Measurements from ENCODE around the gene XRCC3.

XRCC3 gene

GRCh38 chr14:103748534-103748857 lies 33.2 kb upstream of the XRCC3 start:
- peaks cover 8 to 54% of the 10 kb centered on the region in 2 donors for H3K36me3 ChIP-seq (ENCODE audit: control insufficient read depth in 1 of 2, insufficient read depth in 2 of 2, low read length in 2 of 2)
- no peak overlapping the region for H3K9ac ChIP-seq (ENCODE audit: low read depth in 1 of 2, low read length in 2 of 2)

GRCh38 chr14:103746701-103747100 lies 31.4 kb upstream of the XRCC3 start:
- Histone ChIP-seq H3K27me3 (ENCODE audit: control insufficient read depth in 1 of 2, insufficient read depth in 2 of 2, low read length in 2 of 2) (no peaks in the 10 kb centered on the region), H3K9ac (ENCODE audit: low read depth in 1 of 2, low read length in 2 of 2) (no peak overlapping the region), H3K36me3 (ENCODE audit: control insufficient read depth in 1 of 2, insufficient read depth in 2 of 2, low read length in 2 of 2) (peaks cover 8 to 63% of the 10 kb centered on the region in 2 donors), H3K4me3 (ENCODE audit: low read depth in 1 of 2, low read length in 2 of 2) (no peak overlapping the region), H3K4me1 (ENCODE audit: control insufficient read depth in 1 of 2, insufficient read depth in 2 of 2, low read length in 2 of 2) (peaks cover 6 to 7% of the 10 kb centered on the region in 2 donors), H3K27ac (ENCODE audit: low read depth, low read length) (no peak overlapping the region), H3K9me3 (ENCODE audit: control insufficient read depth in 1 of 2, low read length in 2 of 2) (no peaks in the 10 kb centered on the region)

More at GRCh38 chr14:103748534-103748857, 33.2 kb upstream of the XRCC3 start:
- no peaks in the 10 kb centered on the region for H3K27me3 ChIP-seq (ENCODE audit: control insufficient read depth in 1 of 2, insufficient read depth in 2 of 2, low read length in 2 of 2)
- no peak overlapping the region for H3K27ac ChIP-seq (ENCODE audit: low read depth, low read length)
- no peaks in the 10 kb centered on the region for H3K9me3 ChIP-seq (ENCODE audit: control insufficient read depth in 1 of 2, low read length in 2 of 2)
- H3K4me1 ChIP-seq (ENCODE audit: control insufficient read depth in 1 of 2, insufficient read depth in 2 of 2, low read length in 2 of 2): peaks cover 3 to 7% of the 10 kb centered on the region in 2 donors
- no peak overlapping the region for H3K4me3 ChIP-seq (ENCODE audit: low read depth in 1 of 2, low read length in 2 of 2)

GRCh38 chr14:103745424-103745823 lies 30.2 kb upstream of the XRCC3 start:
- Histone ChIP-seq H3K4me3 (ENCODE audit: low read depth in 1 of 2, low read length in 2 of 2) (no peak overlapping the region), H3K9me3 (ENCODE audit: control insufficient read depth in 1 of 2, low read length in 2 of 2) (no peaks in the 10 kb centered on the region), H3K27me3 (ENCODE audit: control insufficient read depth in 1 of 2, insufficient read depth in 2 of 2, low read length in 2 of 2) (no peaks in the 10 kb centered on the region), H3K36me3 (ENCODE audit: control insufficient read depth in 1 of 2, insufficient read depth in 2 of 2, low read length in 2 of 2) (peaks cover 13 to 73% of the 10 kb centered on the region in 2 donors), H3K9ac (ENCODE audit: low read depth in 1 of 2, low read length in 2 of 2) (no peak overlapping the region), H3K27ac (ENCODE audit: low read depth, low read length) (no peak overlapping the region), H3K4me1 (ENCODE audit: control insufficient read depth in 1 of 2, insufficient read depth in 2 of 2, low read length in 2 of 2) (peaks cover 6 to 7% of the 10 kb centered on the region in 2 donors)

- Histone ChIP-seq H3K27me3 (ENCODE audit: control insufficient read depth in 1 of 2, insufficient read depth in 2 of 2, low read length in 2 of 2) (no peaks in the 10 kb centered on the region), H3K9ac (ENCODE audit: low read depth in 1 of 2, low read length in 2 of 2) (no peak overlapping the region), H3K36me3 (ENCODE audit: control insufficient read depth in 1 of 2, insufficient read depth in 2 of 2, low read length in 2 of 2) (peaks cover 13 to 74% of the 10 kb centered on the region in 2 donors), H3K9me3 (ENCODE audit: control insufficient read depth in 1 of 2, low read length in 2 of 2) (no peaks in the 10 kb centered on the region), H3K4me1 (ENCODE audit: control insufficient read depth in 1 of 2, insufficient read depth in 2 of 2, low read length in 2 of 2) (peaks cover 6 to 7% of the 10 kb centered on the region in 2 donors), H3K4me3 (ENCODE audit: low read depth in 1 of 2, low read length in 2 of 2) (no peak overlapping the region), H3K27ac (ENCODE audit: low read depth, low read length) (no peak overlapping the region)
These were observed 29.6 kb upstream of the XRCC3 start for GRCh38 chr14:103744621-103745395.

- Histone ChIP-seq H3K9ac (ENCODE audit: low read depth in 1 of 2, low read length in 2 of 2) (no peak overlapping the region), H3K27ac (ENCODE audit: low read depth, low read length) (no peak overlapping the region), H3K27me3 (ENCODE audit: control insufficient read depth in 1 of 2, insufficient read depth in 2 of 2, low read length in 2 of 2) (no peaks in the 10 kb centered on the region), H3K36me3 (ENCODE audit: control insufficient read depth in 1 of 2, insufficient read depth in 2 of 2, low read length in 2 of 2) (peaks cover 13 to 77% of the 10 kb centered on the region in 2 donors), H3K4me1 (ENCODE audit: control insufficient read depth in 1 of 2, insufficient read depth in 2 of 2, low read length in 2 of 2) (peaks cover 6 to 7% of the 10 kb centered on the region in 2 donors), H3K4me3 (ENCODE audit: low read depth in 1 of 2, low read length in 2 of 2) (no peak overlapping the region), H3K9me3 (ENCODE audit: control insufficient read depth in 1 of 2, low read length in 2 of 2) (no peaks in the 10 kb centered on the region)
These were observed 28.4 kb upstream of the XRCC3 start for GRCh38 chr14:103743691-103744090.

- Histone ChIP-seq H3K4me1 (ENCODE audit: control insufficient read depth in 1 of 2, insufficient read depth in 2 of 2, low read length in 2 of 2) (peaks cover 6 to 7% of the 10 kb centered on the region in 2 donors), H3K4me3 (ENCODE audit: low read depth in 1 of 2, low read length in 2 of 2) (no peak overlapping the region), H3K27me3 (ENCODE audit: control insufficient read depth in 1 of 2, insufficient read depth in 2 of 2, low read length in 2 of 2) (no peaks in the 10 kb centered on the region), H3K36me3 (ENCODE audit: control insufficient read depth in 1 of 2, insufficient read depth in 2 of 2, low read length in 2 of 2) (peaks cover 23 to 78% of the 10 kb centered on the region in 2 donors), H3K9ac (ENCODE audit: low read depth in 1 of 2, low read length in 2 of 2) (no peak overlapping the region), H3K27ac (ENCODE audit: low read depth, low read length) (no peak overlapping the region), H3K9me3 (ENCODE audit: control insufficient read depth in 1 of 2, low read length in 2 of 2) (no peaks in the 10 kb centered on the region)
These were observed 27.4 kb upstream of the XRCC3 start for GRCh38 chr14:103742499-103743255.

- H3K27me3 ChIP-seq (ENCODE audit: control insufficient read depth in 1 of 2, insufficient read depth in 2 of 2, low read length in 2 of 2): no peaks in the 10 kb centered on the region
- no peak overlapping the region for H3K4me3 ChIP-seq (ENCODE audit: low read depth in 1 of 2, low read length in 2 of 2)
- peaks cover 6 to 7% of the 10 kb centered on the region in 2 donors for H3K4me1 ChIP-seq (ENCODE audit: control insufficient read depth in 1 of 2, insufficient read depth in 2 of 2, low read length in 2 of 2)
- H3K9ac ChIP-seq (ENCODE audit: low read depth in 1 of 2, low read length in 2 of 2): no peak overlapping the region
- H3K27ac ChIP-seq (ENCODE audit: low read depth, low read length): no peak overlapping the region
- peaks cover 25 to 80% of the 10 kb centered on the region in 2 donors for H3K36me3 ChIP-seq (ENCODE audit: control insufficient read depth in 1 of 2, insufficient read depth in 2 of 2, low read length in 2 of 2)
- no peaks in the 10 kb centered on the region for H3K9me3 ChIP-seq (ENCODE audit: control insufficient read depth in 1 of 2, low read length in 2 of 2)
These were observed 26.6 kb upstream of the XRCC3 start for GRCh38 chr14:103741876-103742275.

GRCh38 chr14:103740991-103741689 lies 25.9 kb upstream of the XRCC3 start:
- Histone ChIP-seq H3K4me3 (ENCODE audit: low read depth in 1 of 2, low read length in 2 of 2) (no peak overlapping the region), H3K4me1 (ENCODE audit: control insufficient read depth in 1 of 2, insufficient read depth in 2 of 2, low read length in 2 of 2) (peaks cover 6 to 7% of the 10 kb centered on the region in 2 donors), H3K9me3 (ENCODE audit: control insufficient read depth in 1 of 2, low read length in 2 of 2) (no peaks in the 10 kb centered on the region), H3K36me3 (ENCODE audit: control insufficient read depth in 1 of 2, insufficient read depth in 2 of 2, low read length in 2 of 2) (peaks cover 18 to 78% of the 10 kb centered on the region in 2 donors), H3K27ac (ENCODE audit: low read depth, low read length) (no peak overlapping the region), H3K9ac (ENCODE audit: low read depth in 1 of 2, low read length in 2 of 2) (no peak overlapping the region), H3K27me3 (ENCODE audit: control insufficient read depth in 1 of 2, insufficient read depth in 2 of 2, low read length in 2 of 2) (no peaks in the 10 kb centered on the region)

- Histone ChIP-seq H3K27ac (ENCODE audit: low read depth, low read length) (no peak overlapping the region), H3K27me3 (ENCODE audit: control insufficient read depth in 1 of 2, insufficient read depth in 2 of 2, low read length in 2 of 2) (no peaks in the 10 kb centered on the region), H3K4me1 (ENCODE audit: control insufficient read depth in 1 of 2, insufficient read depth in 2 of 2, low read length in 2 of 2) (peaks cover 2 to 6% of the 10 kb centered on the region in 2 donors), H3K9ac (ENCODE audit: low read depth in 1 of 2, low read length in 2 of 2) (no peak overlapping the region), H3K36me3 (ENCODE audit: control insufficient read depth in 1 of 2, insufficient read depth in 2 of 2, low read length in 2 of 2) (peaks cover 21 to 85% of the 10 kb centered on the region in 2 donors), H3K4me3 (ENCODE audit: low read depth in 1 of 2, low read length in 2 of 2) (no peak overlapping the region), H3K9me3 (ENCODE audit: control insufficient read depth in 1 of 2, low read length in 2 of 2) (no peaks in the 10 kb centered on the region)
These were observed 24.7 kb upstream of the XRCC3 start for GRCh38 chr14:103739793-103740501.

Measured in duodenal mucosa (tissue), 2 donors.